Fibroblast of skin of left biceps (primary cell): ENCODE results near the gene FGF3.

Experiments used
- DNase-seq, 2 experiments: peaks; one replicate each; pipeline ENCODE4 v3.0.0-alpha.2; 2013; ENCODE audit warnings: low read depth in 2 of 2

The FGF3 gene

DNA sequence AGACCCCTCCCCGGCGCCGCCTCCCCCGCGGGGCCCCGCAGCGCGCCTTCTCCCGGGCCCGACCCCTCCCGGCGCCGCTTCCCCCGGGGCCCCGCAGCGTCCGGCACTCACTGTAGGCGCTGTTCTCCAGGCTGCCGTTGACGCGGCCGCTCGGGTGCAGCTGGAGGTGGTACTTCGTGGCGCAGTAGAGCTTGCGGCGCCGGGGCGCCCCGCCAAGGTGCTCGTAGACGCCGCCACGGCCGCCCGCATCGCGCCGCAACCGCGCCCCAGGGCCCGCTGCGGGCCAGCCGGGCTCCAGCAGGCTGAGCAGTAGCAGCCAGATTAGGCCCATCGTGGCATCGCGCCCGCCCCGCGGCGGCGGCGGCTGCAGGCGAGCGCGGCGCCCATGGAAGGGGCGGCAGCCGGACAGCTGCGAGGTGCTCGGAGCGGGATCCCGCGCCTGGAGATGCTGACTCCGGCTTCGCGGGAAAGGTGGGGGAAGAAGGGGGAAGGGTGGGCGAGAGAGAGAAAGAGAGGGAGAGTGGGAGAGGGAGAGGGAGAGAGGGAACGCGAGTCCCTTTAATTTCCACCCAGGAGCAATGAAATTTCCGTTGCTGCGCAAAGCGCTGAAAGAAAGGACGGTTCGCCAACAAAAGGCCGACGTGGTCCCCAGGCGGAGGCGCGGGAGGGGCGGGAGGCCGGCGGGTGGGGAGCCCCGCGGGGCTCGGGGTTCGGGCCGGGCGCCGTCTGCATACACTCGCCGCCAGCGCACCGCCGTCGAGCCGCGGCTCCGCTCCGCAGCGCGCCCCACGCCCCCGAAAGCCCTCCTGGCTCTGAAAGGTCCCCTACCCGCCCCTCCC, at the start of gene FGF3:
Gene FGF3, minus strand, starts transcription at position 814 of the 839 bp plus-strand sequence. Its CDS starts 483 bp downstream, at position 331.
- no peak for DNase-seq

DNA sequence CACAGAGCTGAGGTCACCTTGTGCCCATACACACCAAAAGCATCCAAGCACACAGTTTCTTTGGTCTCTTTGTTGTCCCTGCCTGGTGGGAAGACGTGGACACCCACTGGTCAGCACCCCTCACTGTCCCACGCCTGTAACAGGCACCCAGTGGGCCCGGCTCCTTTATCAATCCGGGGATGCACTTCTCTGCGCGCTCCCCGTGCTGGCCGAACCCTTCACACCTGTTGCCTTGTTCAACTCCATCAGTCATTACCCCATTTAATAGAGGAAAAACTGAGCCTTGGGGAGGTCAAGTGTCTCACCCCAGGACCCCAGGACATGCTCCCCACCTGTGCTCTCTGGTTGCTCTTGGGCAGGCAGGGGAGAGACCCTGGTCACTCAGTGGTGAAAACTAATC, 49.7 kb upstream of the FGF3 start:
- DNase-seq = no peak

DNA sequence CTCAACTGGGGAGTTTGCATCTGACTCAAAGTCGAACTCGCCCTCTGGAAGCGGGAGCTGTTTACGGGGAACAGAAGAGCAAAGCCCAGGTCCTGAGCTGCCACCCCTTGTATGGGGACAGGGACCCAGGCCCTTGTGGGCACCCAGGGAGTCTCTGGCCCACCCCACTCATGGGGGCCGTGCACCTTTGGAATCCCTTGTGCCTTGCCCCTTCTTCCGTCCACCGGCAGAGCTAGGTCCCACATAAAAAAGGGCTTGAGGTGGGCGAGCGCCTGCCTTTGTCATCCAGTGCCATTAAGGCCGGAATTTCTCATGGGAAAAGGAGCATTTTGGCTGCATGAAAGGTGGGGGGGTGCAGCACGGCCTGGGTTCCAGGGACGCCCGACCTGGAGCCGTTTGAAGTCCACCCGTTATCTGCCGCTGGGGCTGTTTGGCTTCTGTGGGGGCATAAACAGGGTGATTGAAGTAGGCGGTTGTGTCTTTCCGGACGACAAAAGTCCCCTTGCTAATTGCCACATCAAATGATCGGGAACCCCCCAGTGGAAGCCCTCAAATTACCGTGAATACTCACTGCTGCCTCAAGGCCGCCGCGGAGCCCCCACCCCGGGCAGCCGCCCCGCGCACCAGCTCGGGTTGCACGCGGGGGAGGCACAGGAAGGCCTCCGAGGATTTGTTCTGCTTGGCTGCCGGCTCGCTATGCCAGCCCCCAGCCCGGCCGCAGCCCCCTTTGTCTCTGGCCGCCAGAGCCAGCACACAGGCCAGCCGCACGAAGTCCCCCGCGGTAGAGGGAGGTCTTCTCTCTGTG, 49.0 kb upstream of the FGF3 start:
- DNase-seq = no peak

DNA sequence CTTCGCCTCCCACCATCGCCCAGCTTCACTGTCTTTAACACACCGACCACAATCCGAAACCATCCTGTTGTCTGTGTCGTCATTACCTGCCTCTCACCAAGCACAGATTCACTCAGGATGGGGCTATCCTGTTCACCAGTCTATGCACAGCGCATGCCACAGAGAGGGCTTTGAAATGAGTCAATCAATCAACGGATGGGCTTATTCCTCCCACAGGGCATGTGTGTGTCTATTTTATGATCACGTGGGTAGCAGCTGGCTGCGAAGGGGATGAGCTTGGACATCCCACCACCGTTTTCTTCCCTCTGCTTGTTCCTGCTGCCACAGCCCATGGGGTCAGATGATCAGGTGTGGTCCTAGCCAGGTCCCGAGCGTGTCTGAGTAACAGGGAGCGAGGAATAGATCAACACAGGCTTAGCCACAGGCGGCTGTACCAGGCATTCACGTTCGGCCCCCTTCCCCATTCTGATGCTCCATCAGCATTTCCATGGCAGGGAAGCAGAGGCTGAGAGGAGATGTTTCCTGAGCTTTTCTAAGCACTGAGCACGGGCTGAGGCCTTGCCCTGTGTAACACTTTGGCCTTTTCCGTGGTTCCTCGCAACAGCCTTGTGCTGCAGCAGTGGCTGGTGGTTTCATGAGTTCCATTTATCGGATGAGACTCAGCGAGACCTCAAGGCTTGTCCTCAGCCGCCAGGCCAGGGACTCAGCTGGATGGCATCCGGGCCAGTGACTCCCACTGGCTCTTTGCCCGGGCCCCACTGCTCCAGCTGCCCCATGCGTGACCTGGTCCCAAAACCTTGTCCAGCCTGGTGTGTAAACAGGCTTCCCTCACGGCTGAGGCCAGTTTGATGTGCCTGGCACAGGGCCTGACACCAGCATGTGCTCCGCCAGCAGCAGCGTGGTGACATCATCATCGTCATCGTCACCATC, 48.1 kb upstream of the FGF3 start:
- no peak for DNase-seq

DNA sequence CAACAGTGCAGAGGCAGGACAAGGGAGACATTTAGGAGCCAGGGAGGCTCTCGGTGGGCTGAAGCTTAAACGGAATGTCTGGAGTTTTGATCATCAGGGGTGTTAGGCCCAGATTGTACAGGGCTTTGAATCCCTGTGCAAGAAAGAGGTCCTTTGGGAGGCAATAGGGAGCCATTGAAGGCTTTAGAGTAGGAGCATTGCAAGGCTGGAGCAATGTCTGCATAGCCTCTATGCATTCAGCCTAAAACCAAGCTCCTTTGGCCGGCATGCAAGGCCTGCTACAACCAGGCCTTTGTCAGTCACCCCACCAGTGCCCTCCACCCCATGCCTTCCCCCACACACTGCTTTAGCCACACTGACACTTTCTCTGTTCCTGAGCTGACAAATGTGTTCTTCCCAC, 47.4 kb upstream of the FGF3 start:
- DNase-seq = no peak

DNA sequence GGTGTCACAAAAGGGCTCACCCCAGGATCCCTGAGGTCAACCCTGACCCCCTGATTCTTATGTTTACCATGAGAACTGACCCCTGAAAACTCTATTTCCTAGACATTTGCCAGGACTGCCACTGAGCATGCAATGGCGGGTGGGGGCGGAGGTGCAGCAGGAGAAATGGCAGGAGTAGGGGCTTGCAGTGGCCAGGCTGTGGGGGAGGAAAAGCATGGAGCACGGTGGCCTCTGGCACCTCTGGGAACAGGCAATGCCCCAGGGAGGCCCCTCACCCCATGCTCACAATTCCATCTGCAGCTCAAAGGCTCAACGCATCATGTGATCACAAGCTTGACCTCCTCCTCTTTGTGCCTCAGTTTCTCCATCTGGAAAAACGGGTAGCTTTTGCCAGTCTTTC, 46.5 kb upstream of the FGF3 start:
- DNase-seq = no peak

DNA sequence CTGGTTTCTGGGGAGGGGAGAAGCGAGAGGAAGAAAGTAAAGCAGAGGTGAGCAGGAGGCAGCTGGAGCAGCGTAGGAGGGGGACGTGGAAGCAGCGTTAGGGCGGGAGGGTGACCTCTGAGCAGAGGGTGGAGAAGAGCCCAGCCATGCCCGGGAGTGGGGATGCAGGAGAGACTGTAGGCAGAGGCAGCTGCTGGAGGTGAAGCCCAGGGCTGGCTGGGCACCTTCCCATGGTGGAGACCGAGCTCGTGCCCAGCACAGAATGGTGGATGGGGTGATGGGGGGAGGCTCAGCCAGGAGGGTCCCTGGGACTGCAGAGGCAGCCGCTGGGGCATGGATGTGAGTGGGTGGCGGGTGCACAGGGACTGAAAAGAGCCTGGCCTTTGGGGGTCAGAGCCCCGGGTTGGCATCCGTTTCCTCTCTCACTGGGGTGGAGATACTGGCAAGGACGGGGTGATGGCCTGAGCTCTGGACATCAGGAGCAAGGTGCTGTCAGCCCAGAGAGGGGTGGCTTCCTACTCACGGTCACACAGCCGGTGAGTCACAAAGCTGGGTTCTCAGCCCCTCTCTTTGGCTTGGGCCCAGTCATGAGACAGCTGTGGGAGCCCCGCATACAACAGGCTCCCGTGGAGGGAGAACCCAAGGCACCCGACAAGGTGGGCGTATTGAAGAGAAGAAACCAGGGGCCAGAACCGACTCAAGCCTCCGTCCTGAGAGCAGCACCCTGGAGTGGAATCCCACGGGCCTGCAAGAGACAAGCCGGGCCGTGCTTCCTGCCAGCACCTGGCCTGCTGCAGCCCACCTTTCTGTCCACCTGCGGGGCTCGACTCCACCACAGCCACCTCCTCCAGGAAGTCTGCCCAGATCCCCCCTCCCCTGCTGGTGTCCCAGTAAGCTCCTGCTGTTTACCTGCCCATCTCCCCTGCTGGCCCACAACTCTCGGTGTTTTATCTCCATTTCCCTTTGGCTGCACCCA, 45.8 kb upstream of the FGF3 start:
- DNase-seq = no peak

DNA sequence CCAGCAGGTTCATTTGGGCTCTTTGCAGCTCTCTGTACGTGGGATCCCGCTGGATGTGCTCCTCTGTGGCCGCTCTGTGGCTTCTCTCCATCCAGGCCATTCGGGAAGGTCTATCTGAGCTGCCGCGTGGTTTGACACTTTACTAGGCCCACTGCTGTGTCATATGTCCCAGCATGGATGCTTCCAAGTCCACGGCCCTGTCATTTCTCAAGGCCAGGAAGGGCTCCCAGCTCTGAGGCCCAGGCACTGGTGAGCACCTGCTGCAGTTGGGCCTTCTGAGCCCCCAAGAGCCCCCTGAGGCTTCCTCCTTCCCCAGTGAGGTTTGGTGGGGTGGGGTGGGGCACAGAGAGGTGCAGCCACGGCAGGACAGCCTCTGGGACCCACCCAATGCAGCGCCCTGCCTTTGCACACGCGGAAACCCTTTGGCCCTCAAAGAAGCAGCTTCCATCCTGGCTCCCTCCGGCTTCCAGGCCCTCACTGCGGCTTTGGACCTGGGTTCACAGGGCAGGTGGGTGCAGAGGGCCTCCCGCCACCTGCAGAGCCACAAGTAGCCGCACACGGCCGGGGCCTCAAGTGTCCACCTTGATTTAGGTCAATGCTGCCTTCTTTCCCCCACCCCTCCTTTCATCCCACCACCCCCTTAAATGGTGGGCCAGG, 44.5 kb upstream of the FGF3 start:
- DNase-seq = no peak

DNA sequence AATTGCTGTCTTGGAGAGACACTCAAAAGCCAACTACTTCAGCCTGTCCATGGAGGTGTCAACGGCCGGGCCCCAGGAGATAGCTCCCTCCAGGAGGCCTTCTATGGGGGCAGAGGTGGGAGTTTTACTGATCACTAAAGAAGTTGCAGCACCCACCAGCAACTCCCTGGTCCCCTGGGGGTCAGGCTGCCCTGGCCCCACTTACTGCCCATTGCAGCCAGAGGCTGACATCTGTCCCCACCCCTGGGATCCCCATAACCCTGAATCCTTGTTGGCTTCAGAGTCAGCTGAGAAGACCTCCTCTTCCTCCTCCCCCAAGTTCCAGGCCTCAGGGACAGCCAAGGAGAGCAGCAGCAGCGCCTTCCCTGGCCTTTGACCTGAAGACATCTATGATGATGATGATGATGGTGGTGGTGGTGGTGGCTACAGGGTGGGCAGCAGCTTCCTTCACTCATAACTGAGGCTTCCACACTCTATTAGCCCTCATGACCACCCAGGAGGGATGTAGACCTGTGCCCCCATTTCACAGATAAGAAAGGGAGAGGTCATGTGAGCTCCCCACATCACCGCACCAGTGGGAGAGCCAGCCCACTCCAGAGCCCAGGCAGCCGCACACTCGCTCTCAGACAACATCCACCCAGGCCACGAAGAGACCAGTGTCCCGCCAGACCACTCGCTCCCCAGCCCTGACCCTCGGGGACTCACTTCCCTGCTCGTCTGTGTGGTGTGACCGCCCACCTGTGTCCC, 43.8 kb upstream of the FGF3 start:
- DNase-seq = no peak

DNA sequence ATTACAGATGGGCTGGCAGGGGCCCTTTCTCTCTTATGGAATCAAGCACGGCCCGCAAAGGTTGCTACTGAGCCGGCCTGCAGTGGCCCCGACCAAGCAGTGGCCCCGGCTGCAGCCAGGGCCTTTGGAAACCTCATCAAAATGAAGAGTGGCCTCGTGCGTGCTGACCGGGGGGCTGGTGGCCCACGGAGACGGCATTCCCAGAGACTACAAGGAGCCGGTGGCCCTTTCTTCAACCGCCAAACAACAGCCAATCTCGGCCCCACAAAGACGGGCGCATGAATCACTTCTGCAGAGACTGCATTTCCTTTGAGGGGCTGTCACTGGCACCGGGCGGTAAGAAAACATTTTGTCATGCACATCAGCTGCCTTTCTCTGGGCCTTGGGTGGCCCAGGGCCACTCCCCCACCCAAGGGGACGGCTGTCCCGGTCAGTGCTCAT, 43.1 kb upstream of the FGF3 start:
- DNase-seq = no peak

DNA sequence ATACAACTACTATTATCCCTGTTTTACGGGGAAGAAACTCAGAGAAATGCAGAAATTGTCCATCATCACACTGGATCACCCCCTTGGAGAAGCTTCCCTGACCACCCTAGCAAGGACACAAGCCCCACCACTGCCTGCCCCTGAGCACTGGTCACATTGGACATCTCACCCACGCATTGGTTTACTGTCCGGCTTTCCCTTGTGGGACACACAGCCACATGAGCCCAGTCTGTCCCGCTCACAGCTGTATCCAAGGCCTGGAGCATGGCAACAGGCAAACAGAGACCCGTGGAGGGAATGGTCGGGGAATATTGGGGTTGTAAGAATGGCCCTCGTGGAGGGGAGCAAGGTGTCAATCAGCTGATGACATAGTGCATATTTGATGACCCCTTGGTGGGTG, 42.7 kb upstream of the FGF3 start:
- DNase-seq = no peak

DNA sequence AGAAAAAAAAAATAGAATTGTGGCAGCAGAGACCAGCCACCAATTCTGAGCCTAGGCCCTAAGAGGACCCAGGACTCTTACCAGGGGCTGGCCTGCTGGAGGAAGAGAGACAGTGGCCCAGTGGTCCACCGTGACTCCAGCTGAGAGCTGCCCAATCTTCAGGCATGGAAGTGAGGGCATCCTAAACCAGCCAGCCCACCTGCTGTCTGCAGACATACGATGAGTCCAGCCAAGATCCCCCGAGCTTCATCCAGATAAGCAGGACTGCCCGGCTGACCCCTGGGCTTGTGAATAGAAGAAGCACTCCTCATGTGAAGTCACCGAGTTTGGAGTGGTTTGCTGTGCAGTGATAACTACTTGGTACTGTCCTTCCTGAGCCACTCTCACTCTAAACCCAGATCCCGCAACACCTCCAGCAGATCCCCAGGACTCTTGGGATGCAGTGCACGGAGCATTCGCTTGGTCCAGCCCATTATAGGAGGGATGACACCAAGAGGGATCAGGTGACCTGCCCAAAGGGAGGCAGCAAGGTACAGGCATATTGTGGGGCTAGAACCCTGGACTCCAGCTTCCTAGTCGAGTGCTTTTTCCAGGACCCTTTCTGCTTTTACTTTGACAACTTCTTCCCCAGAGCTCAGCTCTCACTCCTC, 41.7 kb upstream of the FGF3 start:
- no peak for DNase-seq

DNA sequence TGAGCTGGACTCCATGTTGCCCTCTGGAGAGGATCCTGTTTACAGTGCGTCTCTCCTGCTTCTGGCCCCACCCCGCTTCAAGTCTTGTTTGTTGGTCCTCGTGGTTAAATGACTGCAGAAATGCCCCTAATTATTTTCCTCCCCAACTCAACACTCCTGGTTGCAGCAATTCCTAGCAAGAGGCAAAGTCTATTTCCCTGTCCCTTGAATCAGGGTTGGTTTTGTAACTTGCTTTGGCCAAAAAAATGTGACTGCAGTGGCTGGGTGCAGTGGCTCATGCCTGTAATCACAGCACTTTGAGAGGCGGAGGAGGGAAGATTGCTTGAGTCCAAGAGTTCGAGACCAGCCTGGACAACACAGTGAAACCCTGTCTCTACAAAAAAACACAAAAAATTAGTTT, 41.0 kb upstream of the FGF3 start:
- DNase-seq = no peak

DNA sequence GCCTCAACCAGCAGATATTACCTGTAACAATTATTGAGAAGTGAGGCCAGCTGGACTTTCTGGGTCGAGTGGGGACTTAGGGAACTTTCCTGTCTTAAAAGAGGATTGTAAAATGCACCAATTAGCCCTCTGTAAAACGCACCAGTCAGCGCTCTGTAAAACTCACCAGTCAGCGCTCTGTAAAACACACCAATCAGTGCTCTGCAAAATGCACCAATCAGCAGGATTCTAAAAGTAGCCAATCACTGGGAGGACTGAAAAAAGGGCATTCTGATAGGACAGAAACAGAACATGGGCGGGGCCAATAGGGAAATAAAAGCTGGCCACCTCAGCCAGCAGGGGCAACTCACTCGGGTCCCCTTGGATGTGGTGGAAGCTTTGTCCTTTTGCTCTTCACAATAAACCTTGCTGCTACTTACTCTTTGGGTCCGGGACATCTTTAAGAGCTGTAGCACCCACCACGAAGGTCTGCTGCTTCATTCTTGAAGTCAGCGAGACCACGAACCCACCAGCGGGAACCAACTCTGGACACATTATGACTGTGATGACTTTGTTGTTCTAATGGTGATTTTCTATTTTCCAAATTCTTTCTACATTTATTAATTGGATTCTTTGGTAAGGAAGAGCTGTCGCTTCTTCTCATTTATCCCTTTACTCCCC, 40.2 kb upstream of the FGF3 start:
- no peak for DNase-seq

DNA sequence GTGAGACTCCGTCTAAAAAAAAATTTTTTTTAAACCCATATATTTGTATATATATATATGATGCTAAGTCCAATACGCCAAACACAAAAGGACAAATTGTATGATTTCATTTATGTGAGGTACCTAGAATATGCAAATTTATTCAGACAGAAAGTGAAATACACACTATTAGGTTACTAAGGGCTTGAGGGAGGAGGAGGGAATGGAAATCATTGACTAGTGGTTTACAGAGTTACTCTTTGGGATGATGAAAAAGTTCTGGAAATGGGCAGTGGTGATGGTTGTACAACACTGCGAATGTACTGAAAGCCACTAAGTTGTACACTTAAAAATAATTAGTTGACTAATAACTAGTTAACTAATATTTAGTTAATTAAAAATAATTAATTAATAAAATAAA, 36.2 kb upstream of the FGF3 start:
- DNase-seq = no peak

DNA sequence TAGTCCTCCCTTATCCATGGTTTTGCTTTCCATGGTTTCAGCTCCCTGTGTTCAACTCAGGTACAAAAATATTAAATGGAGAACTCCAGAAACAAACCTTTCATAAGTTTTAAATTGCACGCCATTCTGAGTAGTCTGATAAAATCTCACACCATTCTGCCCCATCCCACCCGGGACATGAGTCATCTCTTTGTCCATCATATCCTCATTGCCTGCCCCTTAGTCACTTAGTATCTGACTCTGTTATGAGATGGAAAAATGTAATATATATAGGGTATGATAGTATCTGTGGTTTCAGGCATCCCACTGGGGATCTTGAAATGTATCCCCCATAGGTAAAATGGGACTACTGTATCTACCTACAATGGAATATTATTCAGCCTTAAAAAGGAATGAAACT, 35.5 kb upstream of the FGF3 start:
- DNase-seq = peak in 1 of 2 experiments; percentile 6

DNA sequence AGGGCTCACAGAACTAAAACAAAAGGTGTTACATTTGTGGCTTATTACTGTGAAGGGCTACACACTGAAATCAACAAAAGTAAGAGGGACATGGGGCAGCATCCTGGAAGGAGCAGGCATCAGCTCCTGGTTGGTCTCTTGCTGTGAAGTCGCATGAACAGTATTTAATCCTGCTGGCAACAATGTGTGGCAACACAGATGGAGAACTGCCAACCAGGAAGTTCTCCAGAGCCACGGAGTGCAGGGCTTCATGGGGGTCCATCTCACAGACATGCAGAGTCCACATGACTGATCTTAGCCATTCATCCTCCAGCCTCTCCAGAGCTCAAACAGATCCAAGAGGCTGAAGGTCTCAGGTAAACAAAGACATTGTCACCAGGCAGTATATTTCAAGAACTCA, 32.8 kb upstream of the FGF3 start:
- no peak for DNase-seq

DNA sequence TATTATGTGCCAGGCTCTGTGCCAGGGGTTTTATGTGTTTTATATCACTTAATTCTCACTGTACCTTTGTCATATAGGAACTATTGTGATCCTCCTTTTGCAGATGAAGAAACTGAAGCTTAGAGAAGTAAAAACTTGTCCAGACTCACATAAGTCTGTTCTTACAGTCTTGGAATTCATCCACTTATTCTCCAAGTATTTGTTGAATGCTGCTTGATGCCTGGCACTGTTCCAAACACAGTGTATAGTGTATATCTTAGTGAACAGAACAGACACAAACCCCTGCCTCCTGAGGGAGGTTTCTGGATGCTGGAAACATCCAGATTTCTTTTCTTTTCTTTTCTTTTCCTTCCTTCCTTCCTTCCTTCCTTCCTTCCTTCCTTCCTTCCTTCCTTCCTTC, 29.0 kb upstream of the FGF3 start:
- DNase-seq = peak in 1 of 2 experiments; percentile 2
